ENCODE results near the gene EXOSC10. TPM values are rescaled to one million over a fixed set of nuclear protein-coding genes. Genes with fewer than 3 reads are reported as not detected.
"Not testable (repeated sequence)": the region's sequence is repeated elsewhere in the genome, so short reads cannot be mapped to it uniquely, and the experiment has no call there.

Gene EXOSC10
- total RNA-seq, 1 donor from 2014 or later = 64.1 TPM

DNA sequence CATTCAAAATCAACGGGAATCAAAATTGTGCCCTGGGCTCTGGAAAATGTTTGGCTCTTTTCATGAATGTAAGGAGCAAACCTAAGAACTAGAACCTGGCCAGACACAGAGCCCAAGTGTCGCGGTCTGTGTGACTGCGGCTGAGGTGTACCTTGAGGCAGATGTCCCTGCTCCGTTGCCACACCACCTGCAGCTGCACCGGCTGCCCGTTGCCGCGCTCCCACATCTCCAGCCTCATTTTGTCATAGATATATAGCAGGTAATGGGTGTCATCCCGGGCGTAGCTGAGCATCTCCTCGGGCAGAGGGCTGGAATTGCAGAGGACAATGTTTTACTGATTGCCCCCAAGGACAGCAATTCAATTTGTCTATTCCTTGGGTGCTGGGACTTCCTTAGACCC, 18.7 kb downstream of the EXOSC10 start:
- Histone ChIP-seq H3K4me3 (ENCODE audit: low read depth, low read length) (no peak overlapping the region), H3K27me3 (ENCODE audit: control insufficient read depth, insufficient read depth, low read length) (no peaks in the 10 kb centered on the region), H3K36me3 (ENCODE audit: control insufficient read depth, insufficient read depth, low read length) (peaks cover 2% of the 10 kb centered on the region)
- no peak for DNase-seq (ENCODE audit: low read depth)
- TF ChIP-seq, protein P1, sequence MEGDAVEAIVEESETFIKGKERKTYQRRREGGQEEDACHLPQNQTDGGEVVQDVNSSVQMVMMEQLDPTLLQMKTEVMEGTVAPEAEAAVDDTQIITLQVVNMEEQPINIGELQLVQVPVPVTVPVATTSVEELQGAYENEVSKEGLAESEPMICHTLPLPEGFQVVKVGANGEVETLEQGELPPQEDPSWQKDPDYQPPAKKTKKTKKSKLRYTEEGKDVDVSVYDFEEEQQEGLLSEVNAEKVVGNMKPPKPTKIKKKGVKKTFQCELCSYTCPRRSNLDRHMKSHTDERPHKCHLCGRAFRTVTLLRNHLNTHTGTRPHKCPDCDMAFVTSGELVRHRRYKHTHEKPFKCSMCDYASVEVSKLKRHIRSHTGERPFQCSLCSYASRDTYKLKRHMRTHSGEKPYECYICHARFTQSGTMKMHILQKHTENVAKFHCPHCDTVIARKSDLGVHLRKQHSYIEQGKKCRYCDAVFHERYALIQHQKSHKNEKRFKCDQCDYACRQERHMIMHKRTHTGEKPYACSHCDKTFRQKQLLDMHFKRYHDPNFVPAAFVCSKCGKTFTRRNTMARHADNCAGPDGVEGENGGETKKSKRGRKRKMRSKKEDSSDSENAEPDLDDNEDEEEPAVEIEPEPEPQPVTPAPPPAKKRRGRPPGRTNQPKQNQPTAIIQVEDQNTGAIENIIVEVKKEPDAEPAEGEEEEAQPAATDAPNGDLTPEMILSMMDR (IDR thresholded peaks at IDR 0.05; ENCODE audit: insufficient read depth, low read length, poor library complexity, severe bottlenecking) = no peak

DNA sequence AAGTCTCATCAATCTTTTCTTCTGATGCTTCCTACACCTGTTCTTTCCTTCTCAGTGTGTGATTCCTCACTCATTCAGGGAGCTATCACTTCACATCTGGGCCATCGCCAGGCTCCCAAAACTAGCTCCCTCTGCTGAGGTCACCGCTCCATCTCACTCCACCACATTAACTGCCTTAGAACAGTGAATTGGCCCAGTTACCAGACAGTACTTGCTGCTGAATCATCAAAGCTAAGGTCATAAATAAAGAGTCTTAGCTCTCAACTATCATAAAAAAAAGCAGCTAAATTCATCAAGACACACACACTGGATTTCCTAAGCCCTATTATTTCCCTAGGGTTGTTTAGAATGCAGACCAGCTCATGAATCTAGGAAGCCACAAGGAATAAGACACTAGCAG, 21.0 kb downstream of the EXOSC10 start:
- H3K27me3 ChIP-seq (ENCODE audit: control insufficient read depth, insufficient read depth, low read length) = no peaks in the 10 kb centered on the region
- H3K36me3 ChIP-seq (ENCODE audit: control insufficient read depth, insufficient read depth, low read length) = peaks cover 3% of the 10 kb centered on the region
- no peak overlapping the region for H3K4me3 ChIP-seq (ENCODE audit: low read depth, low read length)
- DNase-seq (ENCODE audit: low read depth) = no peak
- TF ChIP-seq, protein P1 (IDR thresholded peaks at IDR 0.05; ENCODE audit: insufficient read depth, low read length, poor library complexity, severe bottlenecking) = no peak

DNA sequence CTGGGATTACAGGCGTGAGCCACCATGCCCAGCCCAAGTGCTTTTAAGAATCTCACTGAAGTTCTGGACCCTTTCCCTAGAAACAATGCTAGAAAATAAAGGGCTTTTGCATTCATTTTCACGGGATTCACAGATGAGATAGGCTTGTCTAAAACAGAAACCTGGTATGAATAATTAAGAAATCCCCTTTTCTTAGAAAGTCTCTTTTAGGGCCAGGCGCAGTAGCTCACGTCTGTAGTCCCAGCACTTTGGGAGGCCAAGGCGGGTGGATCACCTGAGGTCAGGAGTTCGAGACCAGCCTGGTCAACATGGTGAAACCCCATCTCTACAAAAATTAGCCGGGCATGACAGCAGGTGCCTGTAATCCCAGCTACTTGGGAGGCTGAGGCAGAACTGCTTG, 26.3 kb downstream of the EXOSC10 start:
- not testable (repeated sequence) for H3K36me3 ChIP-seq (ENCODE audit: control insufficient read depth, insufficient read depth, low read length); H3K27me3 ChIP-seq (ENCODE audit: control insufficient read depth, insufficient read depth, low read length); H3K4me3 ChIP-seq (ENCODE audit: low read depth, low read length); DNase-seq (ENCODE audit: low read depth)

DNA sequence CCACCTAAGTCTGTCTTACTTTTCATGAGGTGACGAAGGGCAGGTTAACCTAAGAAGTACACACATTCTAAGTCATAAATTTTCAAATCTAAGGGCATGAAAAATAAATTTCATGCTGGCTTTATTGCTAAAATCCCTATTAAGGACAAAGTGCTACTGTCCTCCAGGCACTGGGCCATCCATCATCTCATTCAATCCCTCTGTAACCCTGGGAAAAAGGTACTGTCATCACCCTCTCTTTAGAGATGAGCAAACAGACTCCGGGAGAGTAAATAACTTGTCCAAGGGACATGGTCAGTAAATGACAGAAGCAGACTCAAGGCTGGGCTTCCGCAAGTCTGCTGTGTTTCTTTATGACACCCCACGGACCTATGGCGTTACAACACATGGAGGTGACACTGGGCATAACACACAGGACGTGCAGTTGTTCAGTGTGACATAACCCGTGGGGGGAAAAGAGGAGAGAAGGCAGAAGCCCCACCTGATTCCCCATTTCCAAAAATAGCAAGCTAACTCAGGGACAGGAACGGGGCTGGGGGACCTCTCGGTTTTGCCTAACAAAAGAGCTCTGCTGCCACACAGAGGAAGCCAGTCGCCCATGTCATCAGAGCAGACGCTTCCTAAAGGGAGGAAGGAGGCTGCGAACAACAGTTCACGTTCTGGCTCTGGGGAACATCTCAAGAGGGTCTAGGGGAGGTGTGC, 27.3 kb downstream of the EXOSC10 start:
- peaks cover 4% of the 10 kb centered on the region for H3K36me3 ChIP-seq (ENCODE audit: control insufficient read depth, insufficient read depth, low read length)
- no peak for DNase-seq (ENCODE audit: low read depth)
- no peaks in the 10 kb centered on the region for H3K27me3 ChIP-seq (ENCODE audit: control insufficient read depth, insufficient read depth, low read length)
- H3K4me3 ChIP-seq (ENCODE audit: low read depth, low read length) = no peak overlapping the region
- TF ChIP-seq, protein P1 (IDR thresholded peaks at IDR 0.05; ENCODE audit: insufficient read depth, low read length, poor library complexity, severe bottlenecking) = no peak

DNA sequence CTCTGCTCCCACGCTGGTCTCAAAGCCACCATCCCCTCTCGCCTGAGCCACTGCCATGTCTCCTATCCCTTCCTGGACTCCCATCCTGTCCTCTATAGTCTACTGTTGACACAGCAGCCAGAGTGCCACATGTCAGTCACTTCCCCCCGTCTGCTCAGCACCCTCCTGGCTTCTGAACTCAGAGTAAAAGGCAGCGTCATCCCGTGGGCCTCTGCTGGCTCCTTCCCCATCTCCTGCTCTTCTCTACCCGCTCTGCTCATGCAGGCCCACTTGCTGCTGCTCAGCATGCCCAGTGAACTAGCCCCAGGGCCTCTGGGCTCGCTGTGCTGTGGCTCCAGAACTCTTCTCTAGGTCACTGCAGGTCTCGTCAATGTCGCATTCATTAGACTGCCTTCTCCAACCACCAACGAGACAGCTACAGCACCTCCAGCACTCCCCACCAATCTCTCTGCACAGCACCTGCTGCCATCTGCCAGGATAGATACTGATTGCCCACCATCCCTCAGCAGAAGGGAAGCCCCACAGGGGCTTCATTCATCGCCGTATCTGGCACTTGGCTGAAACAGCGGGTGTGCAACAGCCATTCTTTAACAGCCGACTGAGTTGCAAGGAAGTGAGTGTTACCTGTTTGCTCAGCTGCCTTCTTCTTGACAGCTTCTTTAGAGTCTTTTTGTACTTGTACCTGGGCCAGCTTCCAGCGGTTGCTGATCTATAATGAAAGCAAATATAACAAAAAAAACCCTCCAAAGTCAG, 28.0 kb downstream of the EXOSC10 start:
- no peak for DNase-seq (ENCODE audit: low read depth)
- TF ChIP-seq, protein P1 (IDR thresholded peaks at IDR 0.05; ENCODE audit: insufficient read depth, low read length, poor library complexity, severe bottlenecking) = no peak
- peaks cover 4% of the 10 kb centered on the region for H3K36me3 ChIP-seq (ENCODE audit: control insufficient read depth, insufficient read depth, low read length)
- H3K27me3 ChIP-seq (ENCODE audit: control insufficient read depth, insufficient read depth, low read length) = no peaks in the 10 kb centered on the region
- no peak overlapping the region for H3K4me3 ChIP-seq (ENCODE audit: low read depth, low read length)

DNA sequence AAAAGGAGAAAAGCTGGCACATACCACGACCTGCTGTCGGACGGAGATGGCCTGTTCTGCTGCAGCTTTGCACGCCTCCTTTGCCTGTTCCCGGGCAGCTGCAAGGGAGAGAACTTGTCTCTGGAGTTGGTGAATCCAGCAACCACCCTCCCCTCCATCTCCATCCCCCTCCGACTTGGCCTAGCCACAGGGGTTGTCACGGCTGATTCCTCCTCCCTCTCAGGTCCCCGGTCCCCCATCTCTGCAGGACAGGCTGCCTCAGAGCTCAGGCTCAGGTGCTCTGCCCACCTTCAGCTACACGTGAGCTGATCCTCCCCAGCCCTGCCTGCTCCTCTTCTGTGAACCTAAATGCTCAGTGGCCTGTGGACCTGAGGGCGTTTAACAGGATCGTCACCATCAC, 28.8 kb downstream of the EXOSC10 start:
- Histone ChIP-seq H3K27me3 (ENCODE audit: control insufficient read depth, insufficient read depth, low read length) (no peaks in the 10 kb centered on the region), H3K4me3 (ENCODE audit: low read depth, low read length) (no peak overlapping the region), H3K36me3 (ENCODE audit: control insufficient read depth, insufficient read depth, low read length) (peaks cover 4% of the 10 kb centered on the region)
- DNase-seq (ENCODE audit: low read depth) = no peak
- TF ChIP-seq, protein P1 (IDR thresholded peaks at IDR 0.05; ENCODE audit: insufficient read depth, low read length, poor library complexity, severe bottlenecking) = no peak
